Effector CD4-positive, alpha-beta T cell (primary cell): Measurements from ENCODE around the gene LILRA5.
"Not testable (repeated sequence)": the region's sequence is repeated elsewhere in the genome, so short reads cannot be mapped to it uniquely, and the experiment has no call there.

Source experiments
- DNase-seq: peaks from one replicate; pipeline ENCODE4 v3.0.0-alpha.2; 2020

The LILRA5 gene

GRCh38 chr19:54271587-54271986 is 41.4 kb downstream of the LILRA5 start:
- not testable (repeated sequence) for DNase-seq

DNA sequence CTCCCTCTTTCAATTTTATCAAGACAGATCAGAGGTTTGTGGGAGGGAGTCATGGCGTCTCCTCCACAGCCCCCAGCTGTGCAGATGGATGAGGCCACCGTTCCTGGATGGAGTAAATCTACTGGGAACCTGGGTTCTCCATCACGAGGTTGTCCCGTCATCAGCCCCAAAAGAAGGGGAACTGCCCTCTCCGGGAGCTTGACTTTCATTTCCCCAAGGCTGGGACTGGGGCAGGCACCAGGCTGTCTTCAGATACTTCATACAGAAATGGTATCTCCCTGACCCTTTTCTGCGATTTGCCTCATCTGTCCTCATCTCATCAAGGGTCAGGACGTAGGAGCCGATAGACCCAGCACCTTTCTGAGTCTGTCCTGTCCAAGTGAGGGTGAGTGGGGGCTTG is 41.9 kb downstream of the LILRA5 start:
- DNase-seq, result no peak

- no peak for DNase-seq
Observed at GRCh38 chr19:54268936-54269335, 44.0 kb downstream of the LILRA5 start.

DNA sequence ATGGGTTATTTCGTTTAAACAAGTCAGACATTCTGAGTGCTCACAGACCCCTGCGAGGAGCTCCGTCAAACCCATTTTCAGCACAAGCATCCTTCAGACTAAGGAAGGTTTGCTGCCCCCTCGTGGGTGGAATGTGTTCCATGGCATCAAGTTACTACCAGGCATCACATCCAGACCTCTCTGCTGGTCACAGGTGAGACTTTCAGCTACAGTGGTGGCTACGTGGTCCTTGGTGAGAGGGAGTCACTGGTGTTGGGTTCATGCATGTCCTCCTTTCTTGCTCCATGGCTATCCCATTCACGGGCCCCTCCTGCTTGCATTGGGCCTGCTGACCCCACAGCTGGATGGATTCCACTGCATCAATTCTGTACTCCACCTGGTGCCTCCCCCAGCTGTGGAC is 46.8 kb downstream of the LILRA5 start:
- DNase-seq, result peak; percentile 48

DNA sequence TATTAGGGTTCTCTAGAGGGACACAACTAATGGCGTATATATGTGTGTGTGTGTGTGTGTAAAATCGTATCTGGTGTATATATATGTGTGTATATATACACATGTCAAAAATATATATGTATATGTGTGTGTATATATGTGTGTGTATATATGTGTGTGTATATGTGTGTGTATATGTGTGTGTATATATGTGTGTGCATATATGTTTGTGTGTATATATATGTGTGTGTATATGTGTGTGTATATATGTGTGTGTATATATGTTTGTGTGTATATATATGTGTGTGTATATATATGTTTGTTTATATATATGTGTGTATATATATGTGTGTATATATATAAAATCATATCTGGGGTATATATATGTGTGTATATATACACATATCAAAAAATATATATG is 50.5 kb downstream of the LILRA5 start:
- DNase-seq, result no peak

GRCh38 chr19:54262066-54262465 is 50.9 kb downstream of the LILRA5 start:
- DNase-seq, result no peak

DNA sequence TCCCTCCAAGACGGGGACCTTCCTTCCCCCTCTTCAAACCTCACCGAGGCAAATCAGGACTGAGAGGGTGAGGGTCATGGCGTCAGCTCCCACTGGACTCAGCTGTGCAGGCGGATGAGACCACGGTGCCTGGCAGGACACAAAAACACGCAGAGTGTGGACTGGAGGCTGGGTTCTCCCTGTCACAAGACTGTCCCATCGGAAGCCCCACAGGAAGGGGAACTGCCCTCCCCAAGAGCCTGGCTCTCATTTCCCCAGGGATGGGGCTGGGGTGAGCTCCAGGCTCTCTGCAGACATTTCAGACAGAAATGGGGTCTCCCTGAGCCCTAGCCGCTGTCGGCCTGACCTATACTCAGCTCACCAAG is 55.9 kb downstream of the LILRA5 start, which contains the start of gene LILRB5:
TSS of gene LILRB5 (minus strand) at position 158 of the 365 bp plus-strand sequence. CDS start at position 78, 80 bp downstream.
- DNase-seq, result no peak
